ENCODE data around the gene TAF6.
"Not testable (repeated sequence)": the region's sequence is repeated elsewhere in the genome, so short reads cannot be mapped to it uniquely, and the experiment has no call there.

The TAF6 gene

DNA sequence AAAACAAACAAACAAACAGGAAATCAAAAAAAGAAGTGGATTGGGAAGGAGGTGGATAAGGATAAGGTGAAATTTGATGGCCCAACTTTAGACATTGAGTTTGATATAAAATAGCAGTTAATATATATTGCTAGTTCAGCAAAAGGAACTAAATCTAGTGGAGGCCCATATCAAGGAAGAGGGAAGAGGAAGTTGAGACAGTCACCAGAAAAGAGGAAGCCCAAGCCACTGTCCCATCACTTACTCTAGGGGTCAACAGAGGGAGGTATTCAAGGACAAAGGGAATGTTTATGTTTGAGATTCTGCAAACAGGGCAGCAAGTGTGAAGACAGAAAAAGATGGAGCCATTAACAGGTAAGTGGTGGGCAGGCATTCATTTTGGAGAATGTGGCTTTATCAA lies 33.2 kb upstream of the TAF6 start:
- no peak for DNase-seq

DNA sequence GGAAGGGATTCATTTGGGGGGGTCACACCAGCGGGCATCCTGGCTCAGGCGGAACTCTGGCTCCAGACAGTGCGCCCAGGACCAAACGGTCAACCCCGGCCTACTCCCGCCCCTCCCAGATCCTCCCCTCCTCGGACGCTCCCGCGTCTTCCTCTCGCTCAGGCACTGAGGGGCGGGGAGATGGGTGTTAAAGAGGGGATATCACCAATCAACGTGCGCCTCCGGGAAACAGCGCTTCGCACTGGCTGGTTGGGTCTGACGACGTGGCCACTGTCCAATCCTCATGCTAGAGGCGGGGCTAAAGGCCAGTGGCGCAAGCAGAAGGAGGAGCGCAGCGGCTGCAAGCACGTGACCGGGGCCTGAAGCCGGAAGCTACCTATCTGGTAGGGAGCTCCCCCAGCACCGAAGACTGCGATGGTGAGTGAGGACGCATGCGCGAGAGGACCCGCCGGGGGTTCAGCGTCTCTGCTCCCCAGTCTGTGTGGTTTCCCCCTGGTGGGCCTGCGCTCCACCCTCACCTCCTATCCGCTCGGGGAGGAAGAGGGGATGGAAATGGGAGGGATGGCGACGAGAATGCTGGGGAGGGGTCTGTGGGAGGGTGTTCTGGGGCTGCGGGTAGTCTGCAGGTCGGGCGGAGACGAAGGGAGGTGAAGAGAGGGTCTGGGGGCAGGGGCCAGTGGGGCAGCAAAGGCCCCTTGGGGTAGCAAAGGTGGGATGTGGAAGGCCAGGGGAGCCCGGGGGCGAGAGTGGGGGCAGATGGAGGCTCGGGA lies 29.6 kb upstream of the TAF6 start, which contains the start of gene LAMTOR4:
Gene LAMTOR4, plus strand, starts transcription at position 360 of the 770 bp plus-strand sequence. Its CDS starts 55 bp downstream, at position 415.
- DNase-seq: peak; percentile 97

DNA sequence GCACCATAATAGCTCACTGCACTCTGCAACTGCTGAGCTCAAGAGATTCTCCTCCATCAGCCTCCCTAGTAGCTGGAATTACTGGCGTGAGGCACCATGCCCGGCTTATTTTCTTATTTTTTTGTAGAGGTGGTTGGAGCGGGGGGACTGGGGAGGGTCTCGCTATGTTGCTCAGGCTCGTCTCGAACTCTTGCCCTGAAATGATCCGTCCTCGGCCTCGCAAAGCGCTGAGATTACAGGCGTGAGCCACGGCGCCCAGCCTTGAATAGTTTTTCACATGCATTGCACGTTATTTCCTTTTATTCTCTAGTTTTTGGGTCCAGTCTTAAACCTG lies 29.0 kb upstream of the TAF6 start:
- DNase-seq: no peak

DNA sequence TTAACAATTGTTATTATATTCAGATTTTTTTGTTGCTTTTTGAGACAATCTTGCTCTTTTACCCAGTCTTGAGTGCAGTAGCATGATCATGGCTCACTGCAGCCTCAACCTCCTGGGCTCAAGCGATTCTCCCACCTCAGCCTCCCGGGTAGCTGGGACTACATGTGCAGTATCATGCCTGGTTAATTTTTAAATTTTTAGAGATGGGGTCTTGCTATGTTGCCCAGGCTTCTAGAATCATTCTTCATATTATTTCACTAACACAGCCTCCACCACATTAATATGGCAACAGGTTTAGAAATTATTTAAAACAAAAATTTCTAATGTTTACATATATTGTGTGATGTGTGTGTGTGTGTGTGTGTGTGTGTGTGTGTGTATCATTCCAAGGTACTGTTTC lies 28.1 kb upstream of the TAF6 start:
- no peak for DNase-seq

DNA sequence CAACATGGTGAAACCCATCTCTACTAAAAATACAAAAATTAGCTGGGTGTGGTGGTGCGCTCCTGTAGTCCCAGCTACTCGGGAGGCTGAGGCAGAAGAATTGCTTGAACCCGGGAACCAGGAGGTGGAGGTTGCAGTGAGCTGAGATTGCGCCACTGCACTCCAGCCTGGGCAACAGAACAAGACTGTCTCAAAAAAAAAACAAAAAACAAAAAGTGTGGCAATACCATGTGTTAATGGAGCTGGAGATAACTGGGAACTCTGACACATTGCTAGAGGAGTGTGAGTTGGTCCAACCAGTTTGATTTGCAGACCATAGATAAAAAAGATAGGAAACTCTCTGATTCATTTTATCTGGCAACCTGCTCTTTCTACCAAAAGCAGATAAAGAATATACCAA lies 27.2 kb upstream of the TAF6 start:
- DNase-seq: not testable (repeated sequence)

DNA sequence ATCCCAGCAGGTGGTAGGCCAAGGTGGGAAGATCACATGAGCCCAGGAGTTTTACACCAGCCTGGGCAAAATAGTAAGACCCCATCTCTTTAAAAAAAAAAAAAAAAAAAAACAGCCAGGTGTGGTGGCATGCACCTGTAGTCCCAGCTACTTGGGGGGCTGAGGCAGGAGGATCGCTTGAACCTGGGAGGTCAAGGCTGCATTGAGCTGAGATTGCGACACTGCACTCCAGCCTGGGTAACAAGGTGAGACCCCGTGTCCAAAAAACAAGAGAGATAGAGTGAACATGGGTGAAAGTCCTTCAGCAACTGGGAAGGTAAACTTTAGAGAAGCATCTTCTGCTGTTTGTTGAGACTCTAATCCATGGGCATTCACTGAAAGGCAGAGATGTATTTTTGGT lies 23.3 kb upstream of the TAF6 start:
- no peak for DNase-seq

DNA sequence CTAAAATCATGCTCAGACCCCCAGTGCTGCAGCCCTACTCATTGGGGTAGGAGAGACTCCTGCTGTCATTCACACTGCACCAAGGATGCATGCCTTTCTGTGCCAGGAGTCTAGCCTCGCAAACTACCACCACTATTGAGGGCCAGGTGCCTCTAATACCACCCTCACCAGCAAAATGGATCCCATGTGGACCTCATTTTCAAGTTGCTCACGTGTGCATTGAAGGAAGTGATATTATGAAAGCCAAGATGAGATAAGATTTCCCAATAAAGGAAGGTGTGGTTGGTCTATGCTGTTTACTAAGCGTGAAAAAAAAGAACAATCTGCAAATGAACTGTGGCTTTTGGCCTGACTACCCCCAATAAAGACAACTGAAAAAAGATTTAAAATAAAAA lies 22.4 kb upstream of the TAF6 start:
- no peak for DNase-seq

DNA sequence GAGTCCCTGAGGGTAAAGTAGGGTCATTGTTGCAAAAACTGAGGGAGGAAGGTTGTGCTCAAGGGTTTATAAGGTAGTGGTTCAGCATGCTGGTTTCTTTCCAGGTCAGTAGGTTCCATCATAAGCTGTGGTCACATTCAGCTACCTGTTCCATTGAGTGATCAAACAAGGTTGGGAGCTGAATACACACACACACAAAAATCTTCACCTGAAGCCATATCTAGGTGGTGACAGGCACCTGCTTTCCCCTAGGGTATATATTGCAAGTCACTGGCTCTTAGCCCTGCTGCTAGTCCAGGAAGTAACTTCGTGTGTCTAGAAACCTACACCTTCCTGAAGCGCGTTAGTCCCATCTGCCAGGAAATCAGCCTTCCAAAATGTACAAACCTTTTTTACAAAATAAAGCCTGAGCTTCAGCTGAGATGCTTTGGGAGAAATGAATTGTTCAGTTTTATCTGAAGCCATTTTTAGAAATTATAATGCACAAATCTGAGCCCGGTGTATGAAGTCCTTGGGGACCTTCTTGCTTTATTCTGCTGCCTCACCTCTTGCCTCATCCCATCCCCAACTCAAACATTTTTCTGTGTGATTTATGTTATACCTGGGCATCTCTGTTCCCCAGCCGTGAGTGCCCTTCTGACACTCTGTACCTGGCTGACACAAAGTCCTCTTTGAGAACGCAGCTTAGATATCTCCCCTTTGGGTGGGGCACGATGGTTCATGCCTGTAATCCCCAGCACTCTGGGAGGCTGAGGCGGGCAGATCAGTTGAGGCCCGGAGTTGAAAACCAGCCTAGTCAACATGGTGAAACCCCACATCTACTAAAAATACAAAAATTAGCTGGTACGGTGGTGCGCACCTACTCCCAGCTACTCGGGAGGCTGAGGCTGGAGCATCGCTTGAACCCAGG lies 18.9 kb upstream of the TAF6 start:
- DNase-seq: peak; percentile 36

DNA sequence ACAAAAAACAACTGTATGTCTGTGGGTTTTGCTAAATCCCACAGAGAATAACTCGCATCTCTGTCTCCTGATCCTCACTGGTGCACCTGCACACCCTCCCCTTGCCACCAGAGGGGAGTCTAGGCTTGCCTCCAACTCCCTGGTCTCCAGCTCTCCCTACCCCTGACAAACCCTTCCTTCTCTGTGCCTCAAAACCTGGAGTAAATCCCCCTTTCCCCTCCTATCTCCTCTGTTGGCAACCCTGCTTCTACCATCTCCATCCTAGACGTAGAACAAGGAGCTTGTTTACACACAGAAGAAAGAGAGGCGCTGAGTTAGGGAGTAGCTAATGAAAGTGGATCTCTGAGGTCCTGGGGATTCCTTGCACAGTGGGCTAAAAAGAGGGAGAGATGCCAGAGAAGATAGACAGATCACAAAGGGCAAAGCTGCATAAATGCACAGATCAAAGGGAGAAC lies 13.6 kb upstream of the TAF6 start:
- peak; percentile 79 for DNase-seq

DNA sequence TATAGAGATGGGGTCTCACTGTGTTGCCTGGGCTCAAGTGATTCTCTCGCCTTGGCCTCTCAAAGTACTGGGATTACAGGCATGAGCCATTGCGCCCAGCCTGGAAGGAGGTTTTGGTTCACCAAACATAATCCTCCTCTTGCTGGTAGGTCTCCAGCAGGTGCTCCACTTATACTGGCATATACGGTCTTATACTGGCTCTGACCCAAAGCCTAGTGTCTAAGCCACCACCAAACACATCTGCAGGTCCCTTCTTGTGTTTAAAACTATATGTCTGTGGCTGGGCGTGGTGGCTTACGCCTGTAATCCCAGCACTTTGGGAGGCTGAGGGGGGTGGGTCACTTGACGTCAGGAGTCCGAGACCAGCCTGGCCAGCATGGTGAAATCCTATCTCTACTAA lies 13.0 kb upstream of the TAF6 start:
- no peak for DNase-seq

DNA sequence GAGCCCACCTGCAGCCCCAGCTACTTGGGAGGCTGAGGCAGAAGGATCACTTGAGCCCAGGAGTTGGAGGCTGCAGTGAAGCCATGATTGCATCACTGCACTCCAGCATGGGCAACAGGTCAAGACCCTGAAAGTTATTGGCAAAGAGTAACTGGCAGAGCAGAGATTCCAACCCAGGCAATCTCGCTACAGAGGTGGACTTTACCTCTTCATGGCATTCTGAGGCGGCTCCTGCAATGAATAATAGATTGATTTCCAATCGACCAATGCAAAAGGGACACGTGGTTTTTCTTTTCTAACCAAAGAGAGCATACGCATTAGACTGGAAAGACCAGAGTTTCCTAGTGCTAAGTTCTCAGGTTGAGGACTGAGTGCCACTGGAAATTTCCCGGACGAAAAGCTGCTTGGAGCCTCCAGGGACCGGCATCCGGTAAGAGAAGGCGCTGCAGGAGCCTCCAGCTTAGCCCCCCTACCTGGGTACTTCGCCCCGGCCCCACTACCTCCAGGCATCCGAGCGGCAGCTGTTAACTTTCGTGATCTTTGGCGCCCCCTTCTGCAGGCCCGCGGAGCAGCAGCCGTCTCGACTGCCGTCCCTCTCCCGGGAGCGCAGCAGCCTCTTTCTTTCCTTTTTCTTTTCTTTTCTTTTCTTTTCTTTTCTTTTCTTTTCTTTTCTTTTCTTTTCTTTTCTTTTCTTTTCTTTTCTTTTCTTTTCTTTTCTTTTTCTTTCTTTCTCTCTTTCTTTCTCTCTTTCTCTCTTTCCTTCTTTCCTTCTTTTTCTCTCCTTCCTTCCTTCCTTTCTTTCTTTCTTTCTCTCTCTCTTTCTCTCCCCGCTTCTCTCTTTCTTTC lies 11.7 kb upstream of the TAF6 start:
- peak; percentile 92 for DNase-seq

DNA sequence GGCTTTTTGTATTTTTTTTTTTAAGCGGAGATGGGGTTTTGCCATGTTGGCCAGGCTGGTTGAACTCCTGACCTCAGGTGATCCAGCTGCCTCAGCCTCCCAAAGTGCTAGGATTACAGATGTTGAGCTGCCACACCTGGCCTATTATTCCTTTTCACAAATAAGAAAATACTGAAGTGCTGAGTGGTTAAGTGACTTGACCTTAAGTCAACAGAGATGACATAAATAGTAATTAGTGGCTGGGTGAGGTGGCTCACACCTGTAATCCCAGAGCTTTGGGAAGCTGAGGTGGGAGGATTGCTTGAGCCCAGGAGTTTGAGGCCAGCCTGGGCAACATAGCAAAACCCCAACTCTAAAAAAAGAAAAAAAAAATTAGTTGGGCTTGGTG lies 11.1 kb upstream of the TAF6 start:
- not testable (repeated sequence) for DNase-seq

DNA sequence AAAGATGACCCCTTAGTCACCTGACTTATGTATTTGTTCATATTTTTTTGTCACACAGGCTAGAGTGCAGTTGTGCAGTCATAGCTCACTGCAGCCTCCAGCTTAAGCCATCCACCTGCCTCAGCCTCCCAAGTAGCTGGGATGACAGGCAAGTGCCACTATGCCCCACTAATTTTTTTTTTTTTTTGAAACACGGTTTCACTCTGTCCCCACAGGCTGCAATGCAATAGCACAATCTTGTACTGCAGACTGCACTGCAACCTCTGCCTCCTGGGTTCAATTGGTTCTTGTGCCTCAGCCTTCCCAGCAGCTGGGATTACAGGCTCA lies 9.4 kb upstream of the TAF6 start:
- DNase-seq: no peak

DNA sequence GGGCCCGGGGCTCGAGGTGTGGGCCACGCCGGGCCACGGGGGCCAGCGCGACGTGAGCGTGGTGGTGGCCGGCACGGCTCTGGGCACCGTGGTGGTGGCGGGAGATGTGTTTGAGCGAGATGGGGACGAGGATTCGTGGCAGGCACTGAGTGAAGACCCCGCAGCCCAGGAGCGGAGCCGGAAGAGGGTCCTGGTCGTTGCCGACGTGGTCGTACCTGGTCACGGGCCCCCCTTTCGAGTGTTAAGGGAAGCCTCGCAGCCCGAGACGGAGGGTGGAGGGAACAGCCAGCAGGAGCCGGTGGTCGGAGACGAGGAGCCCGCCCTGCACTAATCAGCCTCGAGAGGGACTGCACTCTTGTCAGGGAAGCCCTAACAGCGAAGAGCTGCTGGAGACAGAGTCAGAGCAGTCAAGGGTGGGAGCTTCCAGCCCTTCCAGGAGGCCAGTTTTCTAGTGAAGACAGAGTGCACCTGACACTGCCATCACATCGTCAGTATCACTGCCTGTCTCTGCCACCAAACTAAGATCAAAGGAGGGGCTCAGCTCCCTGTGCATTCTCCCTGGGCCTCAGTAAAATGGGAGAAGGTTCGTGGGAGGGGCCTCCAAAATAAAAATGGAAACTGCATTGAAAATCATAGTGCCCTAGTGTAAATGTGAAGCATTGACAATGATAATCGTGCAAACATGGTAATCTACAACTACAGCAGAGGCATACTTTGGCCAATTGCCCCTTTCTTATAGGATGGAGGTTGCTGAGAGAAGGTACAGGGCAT lies 8.9 kb upstream of the TAF6 start:
- peak; percentile 45 for DNase-seq

DNA sequence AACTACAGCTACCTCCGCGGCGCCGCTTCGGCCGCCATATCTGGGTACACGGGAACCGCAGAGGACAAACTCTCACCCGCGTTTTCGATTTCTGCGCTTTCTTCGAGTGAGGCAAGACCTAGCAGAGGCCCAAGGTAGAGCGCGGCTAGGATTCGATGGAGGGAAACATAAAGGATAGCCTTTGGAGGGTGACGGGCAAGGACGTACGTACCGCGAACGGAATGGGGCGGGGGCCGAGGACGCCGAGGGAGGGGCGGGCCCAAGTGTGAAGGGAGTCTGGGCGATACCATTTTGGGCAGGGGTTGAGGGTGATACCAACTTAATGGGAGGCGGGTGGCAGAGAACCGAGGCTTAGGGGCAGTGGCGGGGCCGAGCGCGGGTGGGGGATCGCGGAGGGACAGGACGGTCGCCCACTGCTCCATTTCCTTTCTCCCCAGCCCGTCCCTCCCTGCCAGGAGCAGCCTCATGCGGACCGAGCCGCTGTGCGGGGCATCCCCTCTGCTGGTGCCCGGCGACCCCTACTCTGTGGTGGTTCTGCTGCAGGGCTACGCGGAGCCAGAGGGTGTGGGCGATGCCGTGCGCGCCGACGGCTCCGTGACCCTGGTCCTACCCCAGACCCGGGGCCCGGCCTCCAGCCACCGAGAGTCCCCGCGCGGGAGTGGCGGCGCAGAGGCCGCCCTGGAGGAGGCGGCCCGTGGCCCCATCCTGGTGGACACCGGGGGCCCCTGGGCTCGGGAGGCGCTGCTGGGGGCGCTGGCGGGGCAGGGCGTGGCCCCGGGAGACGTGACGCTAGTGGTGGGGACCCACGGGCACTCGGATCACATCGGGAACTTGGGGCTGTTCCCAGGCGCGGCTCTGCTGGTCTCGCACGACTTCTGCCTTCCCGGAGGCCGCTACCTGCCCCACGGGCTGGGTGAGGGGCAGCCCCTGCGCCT lies 8.0 kb upstream of the TAF6 start, which contains the start of gene MBLAC1:
Gene MBLAC1, plus strand, starts transcription at position 37 of the 935 bp plus-strand sequence. Its CDS starts 429 bp downstream, at position 466.
- DNase-seq: peak; percentile 94

DNA sequence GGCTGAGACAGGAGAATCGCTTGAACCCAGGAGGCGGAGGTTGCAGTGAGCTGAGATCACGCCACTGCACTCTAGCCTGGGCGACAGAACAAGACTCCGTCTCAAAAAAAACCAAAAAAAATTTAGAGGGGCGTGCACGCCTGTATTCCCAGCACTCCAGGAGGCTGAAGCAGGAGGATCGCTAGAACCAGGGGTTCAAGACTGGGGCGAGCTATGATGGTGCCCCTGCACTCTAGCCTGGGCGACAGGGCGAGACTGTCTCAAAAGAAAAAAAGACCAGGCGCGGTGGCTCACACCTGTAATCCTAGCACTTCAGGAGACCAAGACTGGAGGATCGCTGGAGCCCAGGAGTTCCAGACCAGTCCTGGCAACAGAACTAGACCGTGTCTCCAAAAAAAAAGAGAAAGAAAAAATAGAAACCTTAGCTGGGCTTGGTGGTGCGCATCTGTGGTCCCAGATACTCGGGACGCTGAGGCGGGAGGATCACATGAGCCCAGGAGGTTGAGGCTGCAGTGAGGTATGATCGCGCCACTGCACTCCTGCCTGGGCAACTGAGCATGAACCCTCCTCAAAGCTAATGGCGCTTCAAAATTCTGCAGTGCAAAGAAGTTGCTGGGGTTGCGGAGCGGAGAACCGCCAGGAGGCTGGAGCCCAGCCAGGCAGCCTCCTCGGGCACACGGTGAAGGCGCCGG lies 7.2 kb upstream of the TAF6 start:
- DNase-seq: no peak

DNA sequence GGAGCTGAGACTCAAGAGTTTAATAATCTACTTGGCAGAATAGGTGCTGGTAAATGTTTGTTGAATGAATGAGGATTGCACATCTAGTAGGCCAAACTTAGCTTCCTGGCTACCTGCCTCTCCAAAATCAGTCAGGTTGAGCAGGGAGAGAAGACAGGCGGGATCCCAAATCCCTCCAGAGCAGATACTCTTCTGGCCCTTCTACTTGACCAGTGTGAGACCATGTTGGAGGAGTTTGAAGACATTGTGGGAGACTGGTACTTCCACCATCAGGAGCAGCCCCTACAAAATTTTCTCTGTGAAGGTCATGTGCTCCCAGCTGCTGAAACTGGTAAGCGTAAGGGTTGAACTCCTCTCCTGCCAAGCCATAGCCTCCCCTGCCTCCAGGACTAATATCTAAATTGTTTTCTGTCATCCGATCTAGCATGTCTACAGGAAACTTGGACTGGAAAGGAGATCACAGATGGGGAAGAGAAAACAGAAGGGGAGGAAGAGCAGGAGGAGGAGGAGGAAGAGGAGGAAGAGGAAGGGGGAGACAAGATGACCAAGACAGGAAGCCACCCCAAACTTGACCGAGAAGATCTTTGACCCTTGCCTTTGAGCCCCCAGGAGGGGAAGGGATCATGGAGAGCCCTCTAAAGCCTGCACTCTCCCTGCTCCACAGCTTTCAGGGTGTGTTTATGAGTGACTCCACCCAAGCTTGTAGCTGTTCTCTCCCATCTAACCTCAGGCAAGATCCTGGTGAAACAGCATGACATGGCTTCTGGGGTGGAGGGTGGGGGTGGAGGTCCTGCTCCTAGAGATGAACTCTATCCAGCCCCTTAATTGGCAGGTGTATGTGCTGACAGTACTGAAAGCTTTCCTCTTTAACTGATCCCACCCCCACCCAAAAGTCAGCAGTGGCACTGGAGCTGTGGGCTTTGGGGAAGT lies 5.4 kb upstream of the TAF6 start:
- DNase-seq: no peak

DNA sequence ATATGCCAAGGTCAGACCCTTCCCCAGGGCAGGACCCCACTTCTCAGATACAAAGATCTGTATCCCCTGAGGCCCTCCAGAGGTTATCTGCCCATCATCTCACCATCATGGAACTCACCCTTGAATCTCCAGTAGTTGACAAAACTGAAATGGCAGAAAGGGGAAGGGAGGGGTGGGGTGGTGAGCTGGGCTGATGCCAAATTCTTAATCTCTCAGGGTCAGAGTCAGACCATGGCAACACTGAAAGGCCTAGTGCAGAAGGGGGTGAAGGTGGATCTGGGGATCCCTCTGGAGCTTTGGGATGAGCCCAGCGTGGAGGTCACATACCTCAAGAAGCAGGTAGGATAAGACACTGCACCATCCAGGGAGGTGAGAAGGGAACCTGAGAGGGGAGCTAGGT lies 3.4 kb upstream of the TAF6 start:
- DNase-seq: no peak

DNA sequence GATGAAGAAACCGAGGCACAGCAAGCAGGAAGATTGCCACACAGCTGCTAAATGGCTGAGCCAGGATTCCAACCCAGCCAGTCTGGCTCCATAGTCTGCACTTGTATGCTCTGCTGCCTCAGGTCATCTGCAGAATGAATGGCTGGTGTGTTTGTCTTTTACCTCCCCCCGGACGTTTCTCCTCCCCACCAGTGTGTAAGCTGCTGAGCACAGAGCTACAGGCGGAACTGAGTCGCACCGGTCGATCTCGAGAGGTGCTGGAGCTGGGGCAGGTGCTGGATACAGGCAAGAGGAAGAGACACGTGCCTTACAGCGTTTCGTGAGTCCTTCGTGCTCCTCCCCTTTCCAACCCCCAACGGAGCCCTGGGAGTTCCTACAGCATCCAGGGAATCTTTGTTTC lies 2.9 kb upstream of the TAF6 start:
- DNase-seq: no peak

DNA sequence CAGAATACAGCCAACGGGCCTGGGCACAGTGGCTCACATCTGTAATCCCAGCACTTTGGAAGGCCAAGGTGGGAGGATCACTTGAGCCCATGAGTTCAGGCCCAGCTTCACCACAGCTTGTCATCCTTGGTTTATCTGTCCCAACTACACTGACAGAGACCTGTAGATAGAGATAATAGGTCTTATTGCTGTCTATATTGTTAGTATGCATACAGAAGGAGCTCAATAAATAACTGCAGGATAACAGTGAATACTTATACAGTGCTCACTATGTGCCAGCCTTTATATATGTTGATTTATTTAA lies 1.5 kb upstream of the TAF6 start:
- no peak for DNase-seq

All from CD4-positive, alpha-beta T cell treated with Interleukin-17A for 4 hours (primary cell).